ENCODE measurements around the gene KANK2.

- TF ChIP-seq TAF1 (IDR thresholded peaks at IDR 0.05; ENCODE audit: low read depth, low read length) = no peak
- TF ChIP-seq POLR2A (IDR thresholded peaks at IDR 0.05; ENCODE audit: low read depth, low read length) = no peak
- TF ChIP-seq PAX5 (IDR thresholded peaks at IDR 0.05; ENCODE audit: insufficient read depth, low read length, severe bottlenecking) = no peak
These were observed 40.7 kb upstream of the KANK2 start for GRCh38 chr19:11238041-11238440.

Measured in GM12891 (cell line).